Vagina (tissue), 2 donors: ENCODE results near the gene CASZ1.

Experiments
- CTCF ChIP-seq, 3 experiments: fragments of 450-650 bp in 2 of 3; fragments of 200-600 bp in 1 of 3; sonication (generic) in 1 of 3; IDR thresholded peaks; one replicate each; pipeline ENCODE4 v1.5.1; 2017 to 2019; ENCODE audit warnings: antibody characterized with exemption in 3 of 3, mild to moderate bottlenecking in 2 of 3, moderate library complexity in 2 of 3
- POLR2A ChIP-seq, 2 donors: fragments of 450-650 bp; IDR thresholded peaks; one replicate each; pipeline ENCODE4 v1.6.1; 2017; ENCODE audit warnings: antibody characterized with exemption in 2 of 2, mild to moderate bottlenecking in 2 of 2, moderate library complexity in 2 of 2
- POLR2AphosphoS5 ChIP-seq, 2 donors: sonication (generic); formaldehyde crosslinking; IDR thresholded peaks; one replicate each; pipeline ENCODE4 v1.9.0; 2017; ENCODE audit warnings: antibody characterized with exemption in 2 of 2, mild to moderate bottlenecking in 2 of 2, low read depth in 1 of 2; ENCODE audit not compliant: insufficient read depth in 1 of 2

- no peak for TF ChIP-seq POLR2A (IDR thresholded peaks at IDR 0.05)
- no peak for TF ChIP-seq CTCF (IDR thresholded peaks at IDR 0.05)
- TF ChIP-seq POLR2AphosphoS5 (IDR thresholded peaks at IDR 0.05; ENCODE audit: insufficient read depth in 1 of 2, low read depth in 1 of 2), result no peak
Observed at GRCh38 chr1:10762875-10763274, 33.6 kb downstream of the CASZ1 start.
